Measurements from ENCODE around the gene PLXNB1. TPM values are rescaled to one million over a fixed set of nuclear protein-coding genes. Genes with fewer than 3 reads are reported as not detected.

PLXNB1 gene
- total and polyA plus RNA-seq, 2 experiments from 2014 or later, result 49.0 to 144 TPM

GRCh38 chr3:48353987-48354386 is 75.9 kb downstream of the PLXNB1 start:
- no peaks in the 10 kb centered on the region for H3K4me1 ChIP-seq (ENCODE audit: insufficient read depth)
- H3K79me2 ChIP-seq (replicated peaks; ENCODE audit: insufficient read depth), result no peaks in the 10 kb centered on the region
- Mint-ChIP-seq H3K4me3 (no peak overlapping the region), H3K27ac (no peak overlapping the region), H3K9me3 (peaks cover 10% of the 10 kb centered on the region), H3K4me1 (no peaks in the 10 kb centered on the region), H3K27me3 (ENCODE audit: insufficient read depth, low read depth, poor library complexity) (peaks cover 4% of the 10 kb centered on the region), H3K36me3 (ENCODE audit: low read depth) (no peaks in the 10 kb centered on the region; the same call in 2 of the 3 replicates)
- H3K27me3 ChIP-seq (ENCODE audit: insufficient read depth), result peaks cover 8% of the 10 kb centered on the region; the same call in 1 of the 2 replicates
- H3K9me2 ChIP-seq (ENCODE audit: insufficient read depth), result no peaks in the 10 kb centered on the region
- TF ChIP-seq, protein P1, sequence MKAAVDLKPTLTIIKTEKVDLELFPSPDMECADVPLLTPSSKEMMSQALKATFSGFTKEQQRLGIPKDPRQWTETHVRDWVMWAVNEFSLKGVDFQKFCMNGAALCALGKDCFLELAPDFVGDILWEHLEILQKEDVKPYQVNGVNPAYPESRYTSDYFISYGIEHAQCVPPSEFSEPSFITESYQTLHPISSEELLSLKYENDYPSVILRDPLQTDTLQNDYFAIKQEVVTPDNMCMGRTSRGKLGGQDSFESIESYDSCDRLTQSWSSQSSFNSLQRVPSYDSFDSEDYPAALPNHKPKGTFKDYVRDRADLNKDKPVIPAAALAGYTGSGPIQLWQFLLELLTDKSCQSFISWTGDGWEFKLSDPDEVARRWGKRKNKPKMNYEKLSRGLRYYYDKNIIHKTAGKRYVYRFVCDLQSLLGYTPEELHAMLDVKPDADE (IDR thresholded peaks at IDR 0.05), result no peak
- no peak for TF ChIP-seq CREB1 (CRISPR knock-in tag; IDR thresholded peaks at IDR 0.05; ENCODE audit: low read depth)
- DNase-seq (ENCODE audit: low spot score), result no peak
- H3K4me2 ChIP-seq, result no peak overlapping the region
- no peaks in the 10 kb centered on the region for H4K20me1 ChIP-seq (replicated peaks; ENCODE audit: insufficient read depth)
- no peaks in the 10 kb centered on the region for H3F3A ChIP-seq (replicated peaks; ENCODE audit: low read depth)
- H3K4me3 ChIP-seq, result no peak overlapping the region
- no peak overlapping the region for H2AFZ ChIP-seq
- no peak for ATAC-seq
- no peaks in the 10 kb centered on the region for H3K36me3 ChIP-seq (ENCODE audit: insufficient read depth)
- no peak overlapping the region for H3K27ac ChIP-seq (ENCODE audit: low read depth)

Small RNA genes lying within 50 kb of the gene (small RNA-seq; reads per million reads assigned to genes)
- not detected for gene RN7SL321P (ENCODE audit: low replicate concordance)

Other genes starting within 250 kb of the PLXNB1 start
- gene CDC25A, start 241.7 kb downstream of the PLXNB1 start, total RNA-seq (2014; rRNA removed; shearing (Covaris generic)), result 126 and 131 TPM in 2 replicates
- gene CDC25A, start 241.7 kb downstream of the PLXNB1 start, polyA plus RNA-seq (2016; fragmentation: Nextera tagmentation; extraction: Ambion mirVana), result 15.2 and 17.7 TPM in 2 replicates
- not detected in 2 replicates for gene CAMP, start 206.6 kb downstream of the PLXNB1 start, total RNA-seq (2014; rRNA removed; shearing (Covaris generic))
- not detected in 2 replicates for gene CAMP, start 206.6 kb downstream of the PLXNB1 start, polyA plus RNA-seq (2016; fragmentation: Nextera tagmentation; extraction: Ambion mirVana)
- gene ZNF589, start 189.0 kb downstream of the PLXNB1 start, total RNA-seq (2014; rRNA removed; shearing (Covaris generic)), result 106 and 115 TPM in 2 replicates
- 32.1 and 36.3 TPM in 2 replicates for gene ZNF589, start 189.0 kb downstream of the PLXNB1 start, polyA plus RNA-seq (2016; fragmentation: Nextera tagmentation; extraction: Ambion mirVana)
- gene NME6, start 128.7 kb downstream of the PLXNB1 start, total RNA-seq (2014; rRNA removed; shearing (Covaris generic)), result 12.4 and 16.4 TPM in 2 replicates
- gene NME6, start 128.7 kb downstream of the PLXNB1 start, polyA plus RNA-seq (2016; fragmentation: Nextera tagmentation; extraction: Ambion mirVana), result 11.2 and 11.7 TPM in 2 replicates
- not detected in 2 replicates for gene SPINK8, start 96.4 kb downstream of the PLXNB1 start, total RNA-seq (2014; rRNA removed; shearing (Covaris generic))
- gene SPINK8, start 96.4 kb downstream of the PLXNB1 start, polyA plus RNA-seq (2016; fragmentation: Nextera tagmentation; extraction: Ambion mirVana), result not detected in 2 replicates
- gene FBXW12, start 57.9 kb downstream of the PLXNB1 start, total RNA-seq (2014; rRNA removed; shearing (Covaris generic)), result not detected in 2 replicates
- 0.21 and 0.73 TPM in 2 replicates for gene FBXW12, start 57.9 kb downstream of the PLXNB1 start, polyA plus RNA-seq (2016; fragmentation: Nextera tagmentation; extraction: Ambion mirVana)
- gene CCDC51, start 10.0 kb upstream of the PLXNB1 start, total RNA-seq (2014; rRNA removed; shearing (Covaris generic)), result 24.1 and 28.9 TPM in 2 replicates
- 20.8 and 22.2 TPM in 2 replicates for gene CCDC51, start 10.0 kb upstream of the PLXNB1 start, polyA plus RNA-seq (2016; fragmentation: Nextera tagmentation; extraction: Ambion mirVana)
- gene TMA7, start 10.2 kb upstream of the PLXNB1 start, total RNA-seq (2014; rRNA removed; shearing (Covaris generic)), result 362 and 419 TPM in 2 replicates
- 2,089 and 2,333 TPM in 2 replicates for gene TMA7, start 10.2 kb upstream of the PLXNB1 start, polyA plus RNA-seq (2016; fragmentation: Nextera tagmentation; extraction: Ambion mirVana)
- 17.3 and 17.6 TPM in 2 replicates for gene ATRIP, start 16.7 kb upstream of the PLXNB1 start, total RNA-seq (2014; rRNA removed; shearing (Covaris generic))
- 5.8 and 6.1 TPM in 2 replicates for gene ATRIP, start 16.7 kb upstream of the PLXNB1 start, polyA plus RNA-seq (2016; fragmentation: Nextera tagmentation; extraction: Ambion mirVana)
- 148 and 166 TPM in 2 replicates for gene SHISA5, start 74.1 kb upstream of the PLXNB1 start, total RNA-seq (2014; rRNA removed; shearing (Covaris generic))
- 146 and 167 TPM in 2 replicates for gene SHISA5, start 74.1 kb upstream of the PLXNB1 start, polyA plus RNA-seq (2016; fragmentation: Nextera tagmentation; extraction: Ambion mirVana)
- 15.0 and 22.9 TPM in 2 replicates for gene PFKFB4, start 126.7 kb upstream of the PLXNB1 start, total RNA-seq (2014; rRNA removed; shearing (Covaris generic))
- gene PFKFB4, start 126.7 kb upstream of the PLXNB1 start, polyA plus RNA-seq (2016; fragmentation: Nextera tagmentation; extraction: Ambion mirVana), result 7.6 and 8.6 TPM in 2 replicates
- gene UCN2, start 133.7 kb upstream of the PLXNB1 start, total RNA-seq (2014; rRNA removed; shearing (Covaris generic)), result 0.12 and 0.17 TPM in 2 replicates
- gene UCN2, start 133.7 kb upstream of the PLXNB1 start, polyA plus RNA-seq (2016; fragmentation: Nextera tagmentation; extraction: Ambion mirVana), result not detected in 2 replicates
- gene COL7A1, start 165.2 kb upstream of the PLXNB1 start, total RNA-seq (2014; rRNA removed; shearing (Covaris generic)), result 5.2 and 7.9 TPM in 2 replicates
- 3.0 and 4.0 TPM in 2 replicates for gene COL7A1, start 165.2 kb upstream of the PLXNB1 start, polyA plus RNA-seq (2016; fragmentation: Nextera tagmentation; extraction: Ambion mirVana)
- 439 and 460 TPM in 2 replicates for gene UQCRC1, start 179.6 kb upstream of the PLXNB1 start, total RNA-seq (2014; rRNA removed; shearing (Covaris generic))
- 232 and 256 TPM in 2 replicates for gene UQCRC1, start 179.6 kb upstream of the PLXNB1 start, polyA plus RNA-seq (2016; fragmentation: Nextera tagmentation; extraction: Ambion mirVana)
- gene TMEM89, start 191.7 kb upstream of the PLXNB1 start, total RNA-seq (2014; rRNA removed; shearing (Covaris generic)), result not detected in 2 replicates
- gene TMEM89, start 191.7 kb upstream of the PLXNB1 start, polyA plus RNA-seq (2016; fragmentation: Nextera tagmentation; extraction: Ambion mirVana), result not detected in 2 replicates
- 79.3 and 96.4 TPM in 2 replicates for gene SLC26A6, start 205.4 kb upstream of the PLXNB1 start, total RNA-seq (2014; rRNA removed; shearing (Covaris generic))
- gene SLC26A6, start 205.4 kb upstream of the PLXNB1 start, polyA plus RNA-seq (2016; fragmentation: Nextera tagmentation; extraction: Ambion mirVana), result 29.4 and 34.3 TPM in 2 replicates
- gene CELSR3, start 232.8 kb upstream of the PLXNB1 start, total RNA-seq (2014; rRNA removed; shearing (Covaris generic)), result 29.2 and 33.3 TPM in 2 replicates
- gene CELSR3, start 232.8 kb upstream of the PLXNB1 start, polyA plus RNA-seq (2016; fragmentation: Nextera tagmentation; extraction: Ambion mirVana), result 7.5 and 8.3 TPM in 2 replicates

Measured in GM23338 (cell line).